Measurements from ENCODE around the gene CAMTA1.
A peak's percentile ranks its signal among the peaks of the same experiment; 100 is the strongest.

CAMTA1 gene

GRCh38 chr1:6928106-6928885 is 143.0 kb downstream of the CAMTA1 start:
- ATAC-seq (no peak), DNase-seq (no peak)

GRCh38 chr1:6930732-6931300 is 145.6 kb downstream of the CAMTA1 start:
- no peak for ATAC-seq
- no peak for DNase-seq

- DNase-seq, result no peak
- ATAC-seq, result no peak
These were observed 150.2 kb downstream of the CAMTA1 start for GRCh38 chr1:6935361-6935883.

GRCh38 chr1:6935911-6936690 is 150.8 kb downstream of the CAMTA1 start:
- DNase-seq, result no peak
- no peak for ATAC-seq

GRCh38 chr1:6937048-6937447 is 151.8 kb downstream of the CAMTA1 start:
- no peak for ATAC-seq
- DNase-seq, result no peak

GRCh38 chr1:6939363-6939762 is 154.1 kb downstream of the CAMTA1 start:
- ATAC-seq (no peak), DNase-seq (no peak)

- ATAC-seq, result no peak
- DNase-seq, result no peak
These were observed 156.5 kb downstream of the CAMTA1 start for GRCh38 chr1:6941786-6942185.

- ATAC-seq (no peak), DNase-seq (no peak)
These were observed 157.7 kb downstream of the CAMTA1 start for GRCh38 chr1:6942990-6943389.

GRCh38 chr1:6944434-6944833 is 159.2 kb downstream of the CAMTA1 start:
- ATAC-seq, result no peak
- DNase-seq, result no peak

- ATAC-seq (no peak), DNase-seq (no peak)
These were observed 162.7 kb downstream of the CAMTA1 start for GRCh38 chr1:6947952-6948351.

GRCh38 chr1:6948416-6948815 is 163.2 kb downstream of the CAMTA1 start:
- ATAC-seq (no peak), DNase-seq (no peak)

GRCh38 chr1:6948861-6949260 is 163.6 kb downstream of the CAMTA1 start:
- ATAC-seq (peak; percentile 75), DNase-seq (no peak)

GRCh38 chr1:6950001-6950765 is 164.9 kb downstream of the CAMTA1 start:
- ATAC-seq (no peak), DNase-seq (no peak)

- no peak for DNase-seq
- no peak for ATAC-seq
These were observed 166.3 kb downstream of the CAMTA1 start for GRCh38 chr1:6951536-6951935.

- DNase-seq, result no peak
- no peak for ATAC-seq
These were observed 168.0 kb downstream of the CAMTA1 start for GRCh38 chr1:6953216-6953615.

GRCh38 chr1:6953907-6954364 is 168.7 kb downstream of the CAMTA1 start:
- ATAC-seq (no peak), DNase-seq (no peak)

GRCh38 chr1:6954591-6954990 is 169.3 kb downstream of the CAMTA1 start:
- ATAC-seq (no peak), DNase-seq (no peak)

- DNase-seq (no peak), ATAC-seq (no peak)
These were observed 170.3 kb downstream of the CAMTA1 start for GRCh38 chr1:6955357-6956094.

- ATAC-seq, result no peak
- no peak for DNase-seq
These were observed 171.4 kb downstream of the CAMTA1 start for GRCh38 chr1:6956488-6957159.

- DNase-seq (no peak), ATAC-seq (no peak)
These were observed 172.1 kb downstream of the CAMTA1 start for GRCh38 chr1:6957341-6957740.
